HepG2 (cell line): ENCODE measurements around the gene PLEKHG5. TPM values are rescaled to one million over a fixed set of nuclear protein-coding genes. Genes with fewer than 3 reads are reported as not detected.
A peak's percentile ranks its signal among the peaks of the same experiment; 100 is the strongest.

Experiments
- ATF6 ChIP-seq: sonication (generic); formaldehyde crosslinking; conservative IDR thresholded peaks from 2 replicates; pipeline ENCODE4 v1.4.0; 2020; ENCODE audit warnings: missing genetic modification reagents
- E2F2 ChIP-seq: sonication (generic); formaldehyde crosslinking; IDR thresholded peaks from 2 replicates; pipeline ENCODE4 v1.4.0; 2020; ENCODE audit warnings: missing genetic modification reagents, borderline replicate concordance
- MATR3 ChIP-seq: sonication (generic); formaldehyde crosslinking; IDR thresholded peaks from 2 replicates; pipeline ENCODE4 v1.4.0; 2020; ENCODE audit warnings: missing genetic modification reagents
- NFE2L2 ChIP-seq: fragments of 150-350 bp; IDR thresholded peaks from 2 replicates; pipeline ENCODE4 v1.6.1; 2014; ENCODE audit warnings: low read length
- RBAK ChIP-seq: sonication (generic); formaldehyde crosslinking; IDR thresholded peaks from 2 replicates; pipeline ENCODE4 v1.5.1; 2020; ENCODE audit warnings: mild to moderate bottlenecking, missing genetic modification reagents
- REL ChIP-seq: sonication (generic); formaldehyde crosslinking; conservative IDR thresholded peaks from 2 replicates; pipeline ENCODE4 v1.8.0; 2022; ENCODE audit warnings: mild to moderate bottlenecking, missing genetic modification reagents, moderate library complexity
- SOX13 ChIP-seq, 3 experiments: fragments of 450-650 bp in 1 of 3; sonication (generic) in 1 of 3; formaldehyde crosslinking in 1 of 3; IDR thresholded peaks in 2 of 3; conservative IDR thresholded peaks in 1 of 3; 2 replicates each; pipeline versions ENCODE4 v1.5.0 to v1.6.1; 2016 to 2020; ENCODE audit warnings: antibody characterized with exemption in 1 of 3, mild to moderate bottlenecking in 1 of 3, missing compliant biosample characterization in 1 of 3, missing genetic modification reagents in 1 of 3, moderate library complexity in 1 of 3
- ZBTB20 ChIP-seq: sonication (generic); formaldehyde crosslinking; IDR thresholded peaks from 2 replicates; pipeline ENCODE4 v1.8.1; 2023; ENCODE audit warnings: missing genetic modification reagents, low read depth, mild to moderate bottlenecking, borderline replicate concordance
- ZKSCAN8 ChIP-seq: IDR thresholded peaks from 2 replicates; pipeline ENCODE4 v1.6.1; 2016; ENCODE audit warnings: borderline replicate concordance, missing genetic modification reagents, missing compliant biosample characterization
- ZNF543 ChIP-seq: sonication (generic); formaldehyde crosslinking; IDR thresholded peaks from 2 replicates; pipeline ENCODE4 v1.4.0; 2020; ENCODE audit warnings: mild to moderate bottlenecking, missing genetic modification reagents
- ZNF557 ChIP-seq: sonication (generic); formaldehyde crosslinking; IDR thresholded peaks from 2 replicates; pipeline ENCODE4 v1.4.0; 2020; ENCODE audit warnings: missing genetic modification reagents
- polyA plus RNA-seq, 8 experiments: library from polyadenylated mRNA; depleted of rRNA in 3 of 8; stranded (reverse) in 7 of 8; unstranded in 1 of 8; fragments of >200 nt; fragmentation: Illumina TruSeq in 4 of 8; extraction: Trizol in 4 of 8; gene quantifications; 2 replicates each; pipeline versions ENCODE4 v1.2.1 to v1.2.3, GENCODE V29; 2011 to 2016; ENCODE audit warnings: low read depth in 4 of 8, missing spikeins in 1 of 8, mixed read lengths in 1 of 8; ENCODE audit not compliant: insufficient read depth in 1 of 8
- total RNA-seq, 5 experiments: library from RNA; depleted of rRNA; stranded (reverse); fragments of >200 nt; fragmentation: Illumina TruSeq; extraction: Trizol; gene quantifications; 2 replicates each; pipeline ENCODE4 v1.2.3, GENCODE V29; 2016; ENCODE audit warnings: low read depth in 1 of 5
- TF ChIP-seq, protein P1 (sequence below): sonication (generic); formaldehyde crosslinking; IDR thresholded peaks from 2 replicates; pipeline ENCODE4 v1.5.0; 2020; ENCODE audit warnings: missing genetic modification reagents
- TF ChIP-seq, protein P2 (sequence below), 2 experiments: sonication (generic) in 1 of 2; formaldehyde crosslinking in 1 of 2; IDR thresholded peaks; 2 replicates each; pipeline versions ENCODE4 v1.4.0 to v1.6.1; 2018 to 2020; ENCODE audit warnings: missing genetic modification reagents in 2 of 2, borderline replicate concordance in 1 of 2, low read depth in 1 of 2, mild to moderate bottlenecking in 1 of 2, missing biosample characterization in 1 of 2
- TF ChIP-seq, protein P3 (sequence below): sonication (generic); formaldehyde crosslinking; IDR thresholded peaks from 2 replicates; pipeline ENCODE4 v1.8.0; 2022; ENCODE audit warnings: missing genetic modification reagents, mild to moderate bottlenecking, borderline replicate concordance
- TF ChIP-seq, protein P4 (sequence below): sonication (generic); formaldehyde crosslinking; IDR thresholded peaks from 2 replicates; pipeline ENCODE4 v1.4.0; 2020; ENCODE audit warnings: mild to moderate bottlenecking, missing genetic modification reagents

Gene PLEKHG5
- total and polyA plus RNA-seq, 2 of the 13 experiments (the other 11 are each of a cell fraction or from before 2014, with no cell fraction given): 1.9 to 3.5 TPM

GRCh38 chr1:6440198-6441126, 51.0 kb downstream of the PLEKHG5 start (continued):
- TF ChIP-seq, protein P1, sequence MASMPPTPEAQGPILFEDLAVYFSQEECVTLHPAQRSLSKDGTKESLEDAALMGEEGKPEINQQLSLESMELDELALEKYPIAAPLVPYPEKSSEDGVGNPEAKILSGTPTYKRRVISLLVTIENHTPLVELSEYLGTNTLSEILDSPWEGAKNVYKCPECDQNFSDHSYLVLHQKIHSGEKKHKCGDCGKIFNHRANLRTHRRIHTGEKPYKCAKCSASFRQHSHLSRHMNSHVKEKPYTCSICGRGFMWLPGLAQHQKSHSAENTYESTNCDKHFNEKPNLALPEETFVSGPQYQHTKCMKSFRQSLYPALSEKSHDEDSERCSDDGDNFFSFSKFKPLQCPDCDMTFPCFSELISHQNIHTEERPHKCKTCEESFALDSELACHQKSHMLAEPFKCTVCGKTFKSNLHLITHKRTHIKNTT (CRISPR knock-in tag): no peak
- TF ChIP-seq ZKSCAN8 (no peak), RBAK (CRISPR knock-in tag) (no peak), REL (CRISPR knock-in tag) (0 out of 2 replicates have a peak, but pooled peaks have one; percentile 41), SOX13 (IDR thresholded peaks at IDR 0.05) (no peak), SOX13 (CRISPR knock-in tag; conservative IDR thresholded peaks at IDR 0.05 in 1 of 2, IDR thresholded peaks at IDR 0.05 in 1 of 2) (no peak), ATF6 (CRISPR knock-in tag) (no peak), ZBTB20 (CRISPR knock-in tag) (no peak), MATR3 (CRISPR knock-in tag) (no peak), NFE2L2 (no peak), ZNF557 (no peak), E2F2 (CRISPR knock-in tag) (no peak), ZNF543 (CRISPR knock-in tag) (no peak)
- TF ChIP-seq, protein P2, sequence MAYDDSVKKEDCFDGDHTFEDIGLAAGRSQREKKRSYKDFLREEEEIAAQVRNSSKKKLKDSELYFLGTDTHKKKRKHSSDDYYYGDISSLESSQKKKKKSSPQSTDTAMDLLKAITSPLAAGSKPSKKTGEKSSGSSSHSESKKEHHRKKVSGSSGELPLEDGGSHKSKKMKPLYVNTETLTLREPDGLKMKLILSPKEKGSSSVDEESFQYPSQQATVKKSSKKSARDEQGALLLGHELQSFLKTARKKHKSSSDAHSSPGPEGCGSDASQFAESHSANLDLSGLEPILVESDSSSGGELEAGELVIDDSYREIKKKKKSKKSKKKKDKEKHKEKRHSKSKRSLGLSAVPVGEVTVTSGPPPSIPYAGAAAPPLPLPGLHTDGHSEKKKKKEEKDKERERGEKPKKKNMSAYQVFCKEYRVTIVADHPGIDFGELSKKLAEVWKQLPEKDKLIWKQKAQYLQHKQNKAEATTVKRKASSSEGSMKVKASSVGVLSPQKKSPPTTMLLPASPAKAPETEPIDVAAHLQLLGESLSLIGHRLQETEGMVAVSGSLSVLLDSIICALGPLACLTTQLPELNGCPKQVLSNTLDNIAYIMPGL (CRISPR knock-in tag; IDR thresholded peaks at IDR 0.05; ENCODE audit: borderline replicate concordance in 1 of 2, low read depth in 1 of 2): peak in 1 of 2 experiments; percentile 55; a peak in 2 of 4 replicates
- TF ChIP-seq, protein P3, sequence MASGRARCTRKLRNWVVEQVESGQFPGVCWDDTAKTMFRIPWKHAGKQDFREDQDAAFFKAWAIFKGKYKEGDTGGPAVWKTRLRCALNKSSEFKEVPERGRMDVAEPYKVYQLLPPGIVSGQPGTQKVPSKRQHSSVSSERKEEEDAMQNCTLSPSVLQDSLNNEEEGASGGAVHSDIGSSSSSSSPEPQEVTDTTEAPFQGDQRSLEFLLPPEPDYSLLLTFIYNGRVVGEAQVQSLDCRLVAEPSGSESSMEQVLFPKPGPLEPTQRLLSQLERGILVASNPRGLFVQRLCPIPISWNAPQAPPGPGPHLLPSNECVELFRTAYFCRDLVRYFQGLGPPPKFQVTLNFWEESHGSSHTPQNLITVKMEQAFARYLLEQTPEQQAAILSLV (CRISPR knock-in tag): no peak
- TF ChIP-seq, protein P4, sequence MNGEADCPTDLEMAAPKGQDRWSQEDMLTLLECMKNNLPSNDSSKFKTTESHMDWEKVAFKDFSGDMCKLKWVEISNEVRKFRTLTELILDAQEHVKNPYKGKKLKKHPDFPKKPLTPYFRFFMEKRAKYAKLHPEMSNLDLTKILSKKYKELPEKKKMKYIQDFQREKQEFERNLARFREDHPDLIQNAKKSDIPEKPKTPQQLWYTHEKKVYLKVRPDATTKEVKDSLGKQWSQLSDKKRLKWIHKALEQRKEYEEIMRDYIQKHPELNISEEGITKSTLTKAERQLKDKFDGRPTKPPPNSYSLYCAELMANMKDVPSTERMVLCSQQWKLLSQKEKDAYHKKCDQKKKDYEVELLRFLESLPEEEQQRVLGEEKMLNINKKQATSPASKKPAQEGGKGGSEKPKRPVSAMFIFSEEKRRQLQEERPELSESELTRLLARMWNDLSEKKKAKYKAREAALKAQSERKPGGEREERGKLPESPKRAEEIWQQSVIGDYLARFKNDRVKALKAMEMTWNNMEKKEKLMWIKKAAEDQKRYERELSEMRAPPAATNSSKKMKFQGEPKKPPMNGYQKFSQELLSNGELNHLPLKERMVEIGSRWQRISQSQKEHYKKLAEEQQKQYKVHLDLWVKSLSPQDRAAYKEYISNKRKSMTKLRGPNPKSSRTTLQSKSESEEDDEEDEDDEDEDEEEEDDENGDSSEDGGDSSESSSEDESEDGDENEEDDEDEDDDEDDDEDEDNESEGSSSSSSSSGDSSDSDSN (CRISPR knock-in tag): 0 out of 2 replicates have a peak, but pooled peaks have one; percentile 28
